ENCODE measurements around the gene KDM4B. TPM values are rescaled to one million over a fixed set of nuclear protein-coding genes. Genes with fewer than 3 reads are reported as not detected.

Gene KDM4B
- total RNA-seq, 4 donors from 2014 or later = 18.4 to 94.7 (median 25.6) TPM

GRCh38 chr19:4987692-4988370 is 18.9 kb downstream of the KDM4B start:
- H3K27ac ChIP-seq = peak overlapping the region; percentile 66 to 69
- intact Hi-C loops (cut with DNase I; ENCODE audit: low total_unique reads) = no loop called here
- H3K36me3 ChIP-seq = no peaks in the 10 kb centered on the region
- TF ChIP-seq CTCF (IDR thresholded peaks at IDR 0.05) (no peak), POLR2A (IDR thresholded peaks at IDR 0.05) (no peak)
- peaks cover 0 to 14% of the 10 kb centered on the region in 2 donors for H3K4me1 ChIP-seq
- peaks cover 0 to 6% of the 10 kb centered on the region in 2 donors for H3K9me3 ChIP-seq
- no peak for DNase-seq
- H3K4me3 ChIP-seq = no peak overlapping the region
- no peaks in the 10 kb centered on the region for H3K27me3 ChIP-seq

- intact Hi-C loops (cut with DNase I; ENCODE audit: low total_unique reads) = no loop called here
- peak; percentile 84 to 85 for DNase-seq
- peak overlapping the region; percentile 66 to 69 for H3K27ac ChIP-seq
- no peak overlapping the region for H3K4me3 ChIP-seq
- H3K36me3 ChIP-seq = no peaks in the 10 kb centered on the region
- H3K27me3 ChIP-seq = no peaks in the 10 kb centered on the region
- H3K4me1 ChIP-seq = peaks cover 0 to 13% of the 10 kb centered on the region in 2 donors
- no peak for TF ChIP-seq CTCF (IDR thresholded peaks at IDR 0.05)
- TF ChIP-seq POLR2A (IDR thresholded peaks at IDR 0.05) = no peak
- peaks cover 0 to 6% of the 10 kb centered on the region in 2 donors for H3K9me3 ChIP-seq
Measured at GRCh38 chr19:4988770-4989251, 19.9 kb downstream of the KDM4B start.

- H3K27ac ChIP-seq = no peak overlapping the region
- no peaks in the 10 kb centered on the region for H3K27me3 ChIP-seq
- DNase-seq = no peak
- no peaks in the 10 kb centered on the region for H3K36me3 ChIP-seq
- peaks cover 0 to 10% of the 10 kb centered on the region in 2 donors for H3K4me1 ChIP-seq
- TF ChIP-seq POLR2A (IDR thresholded peaks at IDR 0.05) (no peak), CTCF (IDR thresholded peaks at IDR 0.05) (no peak)
- peaks cover 0 to 6% of the 10 kb centered on the region in 2 donors for H3K9me3 ChIP-seq
- H3K4me3 ChIP-seq = no peak overlapping the region
- intact Hi-C loops (cut with DNase I; ENCODE audit: low total_unique reads) = no loop called here
Measured at GRCh38 chr19:4990306-4990705, 21.4 kb downstream of the KDM4B start.

- TF ChIP-seq CTCF (IDR thresholded peaks at IDR 0.05) (no peak), POLR2A (IDR thresholded peaks at IDR 0.05) (no peak)
- H3K27ac ChIP-seq = no peak overlapping the region
Measured at GRCh38 chr19:4991538-4991937, 22.6 kb downstream of the KDM4B start.

GRCh38 chr19:4991996-4992698 is 23.2 kb downstream of the KDM4B start:
- peaks cover 0 to 6% of the 10 kb centered on the region in 2 donors for H3K9me3 ChIP-seq
- no peak overlapping the region for H3K27ac ChIP-seq
- H3K4me3 ChIP-seq = no peak overlapping the region
- no peaks in the 10 kb centered on the region for H3K27me3 ChIP-seq
- DNase-seq = no peak
- TF ChIP-seq POLR2A (IDR thresholded peaks at IDR 0.05) (no peak), CTCF (IDR thresholded peaks at IDR 0.05) (no peak)
- peaks cover 0 to 5% of the 10 kb centered on the region in 2 donors for H3K4me1 ChIP-seq
- intact Hi-C loops (cut with DNase I; ENCODE audit: low total_unique reads) = no loop called here
- H3K36me3 ChIP-seq = no peaks in the 10 kb centered on the region

More at GRCh38 chr19:4991538-4991937, 22.6 kb downstream of the KDM4B start:
- H3K9me3 ChIP-seq = peaks cover 0 to 6% of the 10 kb centered on the region in 2 donors
- intact Hi-C loops (cut with DNase I; ENCODE audit: low total_unique reads) = no loop called here
- H3K36me3 ChIP-seq = no peaks in the 10 kb centered on the region
- no peak for DNase-seq
- no peaks in the 10 kb centered on the region for H3K27me3 ChIP-seq
- H3K4me1 ChIP-seq = peaks cover 0 to 8% of the 10 kb centered on the region in 2 donors
- no peak overlapping the region for H3K4me3 ChIP-seq

Measured in uterus (tissue), 4 donors.